NCI-H146 treated with DMSO at 0.1 percent for 48 hours (cell line): ENCODE results near the gene MMP25.

Experiments used
- DNase-seq: peaks from one replicate; lab custom pipeline; 2025; ENCODE audit not compliant: unreplicated experiment; lab: John Stamatoyannopoulos, UW

The MMP25 gene, protein sequence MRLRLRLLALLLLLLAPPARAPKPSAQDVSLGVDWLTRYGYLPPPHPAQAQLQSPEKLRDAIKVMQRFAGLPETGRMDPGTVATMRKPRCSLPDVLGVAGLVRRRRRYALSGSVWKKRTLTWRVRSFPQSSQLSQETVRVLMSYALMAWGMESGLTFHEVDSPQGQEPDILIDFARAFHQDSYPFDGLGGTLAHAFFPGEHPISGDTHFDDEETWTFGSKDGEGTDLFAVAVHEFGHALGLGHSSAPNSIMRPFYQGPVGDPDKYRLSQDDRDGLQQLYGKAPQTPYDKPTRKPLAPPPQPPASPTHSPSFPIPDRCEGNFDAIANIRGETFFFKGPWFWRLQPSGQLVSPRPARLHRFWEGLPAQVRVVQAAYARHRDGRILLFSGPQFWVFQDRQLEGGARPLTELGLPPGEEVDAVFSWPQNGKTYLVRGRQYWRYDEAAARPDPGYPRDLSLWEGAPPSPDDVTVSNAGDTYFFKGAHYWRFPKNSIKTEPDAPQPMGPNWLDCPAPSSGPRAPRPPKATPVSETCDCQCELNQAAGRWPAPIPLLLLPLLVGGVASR

DNA sequence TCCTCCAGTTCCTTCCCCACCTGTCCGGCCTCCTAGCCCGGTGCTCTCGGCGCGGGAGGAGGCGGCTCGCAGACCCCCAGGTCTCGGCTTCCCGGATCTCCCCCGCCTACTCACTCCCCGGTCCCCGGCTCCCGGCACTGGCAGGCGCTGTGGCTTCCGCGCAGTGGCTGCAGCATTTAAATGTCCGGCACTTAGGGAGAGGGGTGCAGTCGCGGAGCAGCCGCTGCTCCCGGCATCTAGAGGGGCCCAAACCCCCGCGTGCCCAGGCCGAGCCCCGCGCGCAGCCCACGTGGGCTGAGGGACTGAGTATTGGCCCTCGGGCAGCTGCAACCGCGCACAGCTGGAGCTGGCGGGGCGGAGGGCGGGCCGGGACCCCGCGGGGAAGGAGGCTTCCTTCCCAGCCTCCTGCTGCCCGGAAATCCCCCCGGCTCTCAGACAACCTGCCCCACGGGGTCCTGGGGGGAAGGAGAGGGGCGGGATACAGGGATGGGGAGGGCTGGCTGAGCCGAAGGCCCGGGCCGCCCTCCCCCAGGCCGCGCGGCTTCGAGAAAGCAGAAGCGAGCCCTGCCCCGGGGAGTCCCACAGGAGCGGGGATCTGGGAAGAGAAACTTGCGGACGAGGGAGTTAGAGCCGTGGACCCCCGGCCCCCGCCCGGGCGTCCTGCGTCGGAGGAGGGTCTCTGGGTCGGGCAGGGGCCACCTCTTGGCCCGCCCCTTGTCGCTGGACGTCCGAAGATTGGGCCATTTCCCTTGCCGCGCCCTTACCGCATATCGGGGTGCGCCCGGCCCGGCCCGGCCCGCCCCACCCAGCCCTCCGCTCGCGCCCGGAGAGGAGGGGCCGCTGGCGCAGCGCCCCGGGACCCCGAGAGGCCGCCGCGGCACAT, at the start of gene MMP25:
Gene MMP25 (plus strand): TSS at position 804 of the 883 bp plus-strand sequence. CDS start 357 bp downstream, outside the sequence.
- DNase-seq = no peak

DNA sequence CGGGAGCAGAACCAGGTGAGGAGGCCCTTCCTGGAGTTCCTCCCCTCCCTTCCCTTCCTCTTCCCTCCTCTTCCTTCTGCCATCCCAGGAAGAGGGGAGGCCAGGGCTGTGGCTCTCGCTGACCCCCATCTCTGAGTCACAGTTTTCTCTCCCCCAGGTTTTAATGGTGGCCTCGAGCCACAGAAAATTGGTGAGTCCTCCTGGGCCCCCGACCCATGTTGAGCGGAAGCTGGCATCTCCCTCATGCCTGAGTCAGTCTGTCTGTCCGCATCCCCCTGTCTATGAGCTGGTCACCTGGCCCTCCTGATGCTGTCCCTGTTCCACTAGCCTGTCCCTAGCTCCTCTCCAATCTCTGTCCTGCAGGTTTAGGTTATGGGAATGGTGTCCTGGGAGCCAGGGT, 46.4 kb upstream of the MMP25 start:
- no peak for DNase-seq

DNA sequence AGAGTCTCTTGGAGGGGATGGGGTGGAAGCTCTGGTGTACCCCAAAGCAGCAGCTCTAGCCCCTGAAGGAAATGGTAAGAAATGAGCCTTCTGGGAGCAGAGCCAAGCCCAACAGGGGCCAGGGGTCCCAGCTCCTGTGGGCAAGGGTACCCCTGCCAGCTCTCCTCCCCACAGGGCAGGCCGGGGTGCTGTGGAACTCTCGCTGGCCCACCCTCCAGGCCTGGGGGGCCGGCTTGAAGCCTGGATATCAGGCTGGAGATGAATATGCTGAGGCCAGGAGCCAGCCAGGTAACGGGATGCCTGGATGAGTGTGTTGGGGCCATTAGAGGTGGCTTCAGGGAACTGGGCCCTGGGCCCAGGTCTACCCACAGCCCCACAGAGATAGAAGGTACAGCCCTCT, 45.8 kb upstream of the MMP25 start:
- no peak for DNase-seq

DNA sequence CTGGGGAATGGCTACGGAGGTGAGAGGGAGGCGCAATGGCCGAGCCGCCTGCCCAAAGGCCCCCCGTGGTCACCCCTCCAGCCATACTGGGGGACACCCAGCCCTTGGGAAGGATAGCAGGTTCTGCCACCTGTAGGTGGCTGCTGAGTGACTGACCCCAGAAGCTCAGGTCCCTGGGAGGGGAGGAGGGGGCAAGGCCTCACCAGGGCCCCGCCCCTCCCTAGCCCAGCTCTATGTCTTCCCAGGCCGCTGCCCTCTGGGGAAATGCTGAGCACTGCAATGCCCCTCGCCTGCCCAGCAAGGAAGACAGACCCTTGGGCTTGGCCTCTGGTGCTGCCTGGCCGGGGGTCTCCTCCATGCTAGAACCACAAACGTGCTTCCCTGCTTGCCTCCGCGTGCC, 45.0 kb upstream of the MMP25 start:
- DNase-seq = no peak

DNA sequence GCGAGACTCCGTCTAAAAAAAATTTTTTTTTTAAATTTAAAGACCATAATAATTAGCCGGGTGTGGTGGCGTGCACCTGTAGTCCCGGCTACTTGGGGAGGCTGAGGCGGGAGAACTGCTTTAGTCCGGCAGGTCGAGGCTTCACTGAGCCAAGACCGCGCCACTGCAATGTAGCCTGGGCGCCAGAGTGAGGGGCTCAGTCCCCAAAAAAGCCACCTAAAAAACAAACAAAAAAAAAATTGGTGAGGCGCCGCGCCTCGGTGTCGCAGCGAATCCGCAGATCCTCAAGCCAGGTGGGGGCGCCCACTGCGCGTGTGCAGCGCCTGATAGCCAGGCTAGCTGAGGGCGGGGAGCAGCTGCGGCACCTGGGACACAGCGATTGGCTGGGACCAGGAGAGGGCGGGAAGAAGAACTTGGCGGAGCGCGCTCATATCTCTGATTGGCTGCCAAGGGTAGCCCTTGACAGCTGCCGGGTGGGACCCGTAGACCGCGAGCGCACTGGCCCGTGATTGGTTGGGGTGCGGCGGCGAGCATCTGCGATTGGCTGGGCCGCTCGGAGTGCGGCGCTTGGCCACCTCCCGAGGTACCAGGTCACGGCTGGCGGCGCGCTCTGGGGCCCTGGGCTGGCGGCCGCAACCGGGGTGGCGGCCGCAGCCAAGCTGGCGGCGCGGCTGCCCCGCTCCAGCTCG, 42.6 kb upstream of the MMP25 start:
- DNase-seq = peak; percentile 97

DNA sequence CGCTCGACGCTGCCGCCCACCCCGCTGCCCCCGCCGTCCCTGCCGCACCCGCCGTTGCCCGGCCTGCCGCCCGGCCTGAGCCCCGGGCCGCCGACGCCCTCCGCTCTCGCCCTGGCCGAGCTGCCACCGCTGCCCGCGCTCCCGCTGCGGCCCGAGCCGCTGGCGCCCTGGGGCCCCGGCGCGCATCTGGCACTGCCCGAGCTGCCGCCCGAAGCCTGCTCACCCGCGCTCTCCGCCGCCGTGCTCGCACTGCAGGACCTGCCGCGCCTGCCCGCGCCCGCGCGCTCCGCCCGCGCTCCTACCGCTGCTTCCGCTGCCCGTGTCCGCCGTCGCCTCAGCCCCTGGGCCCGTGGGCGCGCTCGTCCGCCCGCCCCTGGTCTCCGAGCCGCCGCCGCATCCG, 42.0 kb upstream of the MMP25 start:
- DNase-seq = peak; percentile 48

DNA sequence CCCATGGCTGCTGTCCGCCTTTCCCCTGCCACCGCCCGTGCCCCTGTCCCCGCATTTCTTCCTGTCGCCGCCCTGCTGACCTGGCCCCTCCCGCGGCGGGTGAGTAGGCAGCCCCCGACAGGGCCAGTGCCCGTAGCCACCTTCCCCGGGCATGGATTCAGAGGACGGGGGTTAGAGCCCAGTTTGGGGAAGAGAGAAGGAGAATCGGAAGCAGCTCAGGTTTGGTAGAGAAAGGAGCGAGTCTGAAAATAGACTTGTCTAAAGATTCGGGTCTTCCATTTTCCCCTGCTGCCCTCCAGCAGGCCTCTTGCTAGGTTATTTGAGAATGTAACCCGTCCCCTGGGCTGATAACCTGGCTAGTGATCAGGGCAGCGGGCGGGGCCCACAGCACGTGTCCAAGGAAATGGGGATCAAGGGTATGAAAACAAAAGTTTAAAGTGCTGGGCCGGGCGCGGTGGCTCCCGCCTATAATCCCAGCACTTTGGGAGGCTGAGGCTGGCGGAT, 41.5 kb upstream of the MMP25 start:
- peak; percentile 43 for DNase-seq

DNA sequence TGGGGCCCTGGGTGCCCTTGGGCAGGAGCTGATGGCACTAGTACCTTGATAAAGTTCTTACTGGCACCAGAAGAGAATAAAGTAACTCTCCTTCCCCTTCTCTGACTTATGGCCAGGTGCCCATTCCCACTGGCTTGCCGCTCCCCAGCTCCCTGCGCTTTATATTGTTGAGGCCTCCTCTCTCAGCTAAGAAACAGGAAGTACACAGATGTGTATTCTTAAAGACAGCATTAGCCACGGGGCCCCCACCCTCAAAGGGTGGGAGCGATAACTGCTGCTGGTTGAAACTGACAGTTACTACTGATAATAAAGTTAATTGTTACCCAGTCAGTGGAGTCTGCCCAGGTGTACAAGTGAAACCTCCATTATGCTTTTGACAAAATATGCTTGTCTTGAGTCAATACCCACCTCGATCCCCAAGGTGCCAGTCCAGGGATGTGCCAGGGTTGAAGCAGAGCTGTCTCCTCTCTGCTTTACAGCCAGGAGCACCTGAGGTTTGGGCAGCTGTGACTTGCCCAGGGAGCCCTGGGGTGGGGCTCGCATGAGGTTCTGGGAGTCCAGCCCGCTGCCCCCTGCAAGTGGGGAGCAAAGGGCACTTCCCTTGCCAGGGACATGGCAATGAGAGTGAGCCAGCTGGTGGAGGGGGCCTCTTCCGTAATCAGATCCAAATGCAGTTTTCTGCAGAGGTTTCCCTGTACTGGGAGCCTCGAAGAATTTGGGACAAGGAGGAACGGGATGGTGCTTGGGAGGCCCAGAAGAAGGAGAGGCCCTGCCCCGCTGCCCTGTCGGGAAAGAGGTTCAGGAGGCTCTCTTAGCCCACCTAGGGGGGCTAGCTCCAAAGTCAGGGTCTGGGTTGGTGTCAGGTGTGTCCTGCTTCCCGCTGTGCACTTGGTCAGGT, 39.1 kb upstream of the MMP25 start:
- DNase-seq = no peak

DNA sequence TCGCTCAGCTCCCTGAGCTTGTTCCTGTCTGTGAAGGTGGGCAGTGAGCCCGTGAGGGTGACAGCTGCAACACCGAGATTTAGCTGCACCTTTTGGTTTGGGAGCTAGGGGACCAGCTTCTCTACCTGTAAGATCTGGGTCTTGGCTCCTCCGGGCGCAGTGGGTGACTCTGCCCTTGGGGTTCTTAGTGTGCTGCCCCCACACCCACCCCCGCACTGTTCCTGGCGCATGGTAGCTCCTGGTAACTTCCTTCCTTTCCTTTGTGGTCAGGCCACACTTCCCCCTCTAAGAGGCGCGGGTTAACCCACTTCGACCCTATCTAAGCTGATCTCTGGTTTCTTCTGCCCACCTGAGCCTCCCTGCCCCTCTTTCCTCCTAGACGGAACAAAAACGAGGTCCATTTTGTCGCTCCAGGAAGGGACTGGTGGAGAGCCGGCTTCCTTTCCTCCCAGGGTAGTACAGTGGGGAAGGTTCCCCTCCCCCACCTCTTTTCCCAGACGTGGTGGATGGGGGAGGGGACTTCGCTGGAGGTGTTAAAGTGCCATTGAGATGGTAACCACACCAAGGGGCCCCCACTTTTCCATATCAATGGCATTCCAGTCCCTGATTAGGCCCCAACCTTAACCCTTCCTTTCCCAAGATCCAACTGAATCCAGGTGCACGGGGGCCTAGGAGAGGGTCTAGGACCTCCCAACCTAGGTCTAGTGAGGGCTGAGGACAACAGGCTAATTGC, 38.2 kb upstream of the MMP25 start:
- no peak for DNase-seq

DNA sequence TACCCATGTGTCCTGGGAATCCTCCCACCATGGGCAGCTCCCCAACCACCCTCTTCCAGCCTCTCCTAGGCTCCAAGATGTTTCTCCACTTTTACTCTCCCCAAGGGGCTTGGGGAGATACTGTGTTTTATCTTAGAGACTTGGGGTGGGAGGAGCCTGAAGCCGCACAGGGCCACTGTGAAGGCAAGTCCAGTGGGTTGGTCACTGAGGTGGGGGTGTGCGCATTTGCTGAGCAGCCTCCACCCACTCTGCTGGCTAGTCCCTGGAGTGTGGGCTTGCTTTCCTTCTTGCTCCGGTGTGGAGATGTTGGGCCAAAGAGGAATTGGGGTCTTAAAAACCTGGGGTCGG, 37.7 kb upstream of the MMP25 start:
- no peak for DNase-seq

DNA sequence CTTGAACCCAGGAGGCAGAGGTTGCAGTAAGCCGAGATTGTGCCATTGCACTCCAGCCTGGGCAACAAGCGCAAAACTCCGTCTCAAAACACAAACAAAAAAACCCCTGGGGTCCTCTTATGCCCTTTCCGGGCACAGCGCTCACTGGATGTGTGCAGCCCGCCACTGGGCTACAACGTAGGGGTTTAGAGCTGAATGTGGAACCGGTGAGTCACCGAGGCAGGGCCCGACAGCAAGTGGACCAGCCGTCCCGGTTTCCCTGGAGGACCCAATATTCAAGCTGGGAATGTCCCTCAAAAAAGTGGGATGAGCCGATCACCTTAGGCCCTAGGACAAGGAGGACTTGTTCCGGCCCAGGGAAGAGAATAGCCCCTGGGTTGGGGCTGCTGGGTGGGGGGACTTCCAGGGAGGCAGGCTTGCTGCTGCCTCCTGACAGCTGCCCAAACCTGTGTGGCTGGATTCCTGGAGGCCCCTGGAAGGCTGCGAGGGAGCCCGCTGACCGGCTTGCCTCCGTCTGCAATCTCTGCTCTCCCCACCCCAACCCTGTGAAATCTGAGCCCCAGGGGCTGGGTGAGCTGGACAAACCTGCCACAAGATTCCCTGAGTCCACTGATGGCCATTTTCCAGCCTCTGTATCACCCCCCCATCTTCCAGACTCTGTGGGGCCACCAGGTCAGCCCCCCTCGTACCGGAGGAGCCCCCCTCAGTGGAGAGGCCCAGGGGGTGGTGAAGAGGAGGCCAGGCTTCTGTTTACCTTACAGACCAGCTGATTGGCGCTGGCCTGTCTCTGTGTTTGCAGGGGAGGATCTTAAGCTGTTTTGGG, 36.6 kb upstream of the MMP25 start:
- DNase-seq = no peak

DNA sequence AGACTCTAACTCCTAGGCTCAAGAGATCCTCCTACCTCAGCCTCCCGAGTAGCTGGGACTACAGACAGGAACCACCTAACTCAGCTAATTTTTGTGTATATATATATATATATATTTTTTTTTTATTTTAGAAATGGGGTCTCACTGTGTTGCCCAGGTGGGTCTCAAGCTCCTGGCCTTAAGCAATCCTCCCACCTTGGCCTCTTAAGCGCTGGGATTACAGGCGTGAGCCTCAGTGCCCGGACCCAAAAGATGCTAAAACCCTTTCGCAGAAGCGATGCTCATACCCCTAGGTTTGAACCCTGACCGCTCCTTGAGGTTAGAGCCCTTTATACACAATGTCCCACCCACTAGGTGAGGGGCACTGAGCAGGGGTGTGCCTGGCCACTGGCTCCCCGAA, 35.9 kb upstream of the MMP25 start:
- DNase-seq = no peak

DNA sequence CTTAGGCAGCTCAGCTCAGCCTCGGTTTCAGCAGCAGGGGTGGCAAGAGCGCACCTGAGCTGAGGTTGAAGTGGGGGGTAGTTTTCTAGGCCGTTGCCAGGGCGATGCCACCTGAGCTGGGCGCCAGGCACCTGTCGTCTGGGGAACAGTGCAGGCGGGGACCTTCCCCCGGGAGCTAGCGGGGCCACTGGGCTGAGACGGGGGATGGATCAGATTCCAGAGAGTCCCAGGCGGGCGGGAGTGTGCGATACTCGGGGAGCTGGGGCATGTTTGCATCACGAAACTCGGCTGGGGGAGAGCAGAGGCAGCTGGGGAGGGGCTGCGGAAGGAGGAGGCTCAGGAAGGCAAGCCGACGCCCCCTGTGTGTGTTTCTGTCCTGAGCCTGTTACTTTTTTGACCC, 34.1 kb upstream of the MMP25 start:
- DNase-seq = peak; percentile 49

DNA sequence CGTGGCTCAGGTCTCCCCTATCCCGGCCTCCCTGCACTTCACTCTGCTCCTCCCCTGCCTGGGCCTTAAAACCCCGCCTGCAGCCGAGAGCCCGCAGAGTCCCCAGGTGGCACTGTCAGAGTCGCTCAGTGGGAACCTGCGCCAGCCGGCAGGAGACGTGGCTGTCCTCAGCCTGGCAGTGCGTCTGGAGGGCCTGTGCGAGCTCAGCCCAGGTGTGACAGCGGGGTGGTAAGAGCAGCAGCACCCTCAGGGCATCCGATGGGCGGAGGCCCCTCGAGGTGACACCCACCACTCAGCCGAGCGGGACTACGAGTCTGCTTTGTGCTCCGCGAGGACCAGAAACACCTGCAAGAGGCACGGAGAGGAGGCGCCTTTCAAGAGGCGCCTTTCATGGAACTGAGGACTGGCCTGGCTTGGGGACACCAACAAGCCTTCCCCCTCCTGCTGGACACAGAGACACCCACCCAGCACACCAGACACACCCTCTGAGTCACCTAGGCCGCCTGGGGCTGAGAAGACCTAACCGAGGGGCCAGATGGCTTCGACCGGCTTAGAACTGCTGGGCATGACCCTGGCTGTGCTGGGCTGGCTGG, 33.4 kb upstream of the MMP25 start, which contains the start of gene CLDN9:
Gene CLDN9 (plus strand): TSS at position 96 of the 593 bp plus-strand sequence. CDS start 440 bp downstream, at position 536.
- DNase-seq = peak; percentile 78

DNA sequence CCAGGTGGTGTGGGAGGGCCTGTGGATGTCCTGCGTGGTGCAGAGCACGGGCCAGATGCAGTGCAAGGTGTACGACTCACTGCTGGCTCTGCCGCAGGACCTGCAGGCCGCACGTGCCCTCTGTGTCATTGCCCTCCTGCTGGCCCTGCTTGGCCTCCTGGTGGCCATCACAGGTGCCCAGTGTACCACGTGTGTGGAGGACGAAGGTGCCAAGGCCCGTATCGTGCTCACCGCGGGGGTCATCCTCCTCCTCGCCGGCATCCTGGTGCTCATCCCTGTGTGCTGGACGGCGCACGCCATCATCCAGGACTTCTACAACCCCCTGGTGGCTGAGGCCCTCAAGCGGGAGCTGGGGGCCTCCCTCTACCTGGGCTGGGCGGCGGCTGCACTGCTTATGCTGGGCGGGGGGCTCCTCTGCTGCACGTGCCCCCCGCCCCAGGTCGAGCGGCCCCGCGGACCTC, 32.8 kb upstream of the MMP25 start:
- no peak for DNase-seq

DNA sequence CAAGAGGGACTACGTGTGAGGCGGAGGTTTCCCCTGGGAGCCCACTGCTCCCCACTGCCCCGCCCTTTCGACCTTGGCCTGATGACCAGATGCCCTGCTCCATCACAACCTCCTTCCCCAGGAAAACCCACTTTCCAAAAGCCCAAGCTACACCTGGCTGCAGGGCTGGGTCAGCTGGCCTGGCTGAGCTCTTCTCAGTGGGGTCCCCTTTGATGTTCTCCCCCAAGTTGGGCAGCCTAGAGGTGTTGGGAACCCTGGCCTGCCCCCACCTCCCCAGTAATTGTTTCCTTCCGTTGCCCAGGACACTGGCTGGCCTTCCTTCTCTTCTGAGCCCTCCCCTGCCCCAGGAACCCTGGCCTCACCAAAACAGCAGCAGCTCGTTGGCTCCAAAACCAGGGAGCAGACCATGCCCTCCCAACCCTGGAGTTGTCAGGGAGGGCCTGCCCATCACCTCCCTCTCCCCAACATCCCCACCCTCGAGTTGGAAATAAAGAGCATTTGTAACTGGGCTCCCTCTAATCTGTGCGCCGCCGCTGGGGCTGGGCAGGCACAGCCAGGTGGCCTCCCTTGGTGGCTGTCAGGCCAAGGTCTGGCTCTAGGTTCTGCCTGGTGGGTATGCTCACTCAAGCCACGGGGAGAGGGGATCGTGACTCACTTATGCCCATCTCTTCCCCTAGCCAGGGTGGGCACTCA, 32.2 kb upstream of the MMP25 start:
- DNase-seq = no peak

DNA sequence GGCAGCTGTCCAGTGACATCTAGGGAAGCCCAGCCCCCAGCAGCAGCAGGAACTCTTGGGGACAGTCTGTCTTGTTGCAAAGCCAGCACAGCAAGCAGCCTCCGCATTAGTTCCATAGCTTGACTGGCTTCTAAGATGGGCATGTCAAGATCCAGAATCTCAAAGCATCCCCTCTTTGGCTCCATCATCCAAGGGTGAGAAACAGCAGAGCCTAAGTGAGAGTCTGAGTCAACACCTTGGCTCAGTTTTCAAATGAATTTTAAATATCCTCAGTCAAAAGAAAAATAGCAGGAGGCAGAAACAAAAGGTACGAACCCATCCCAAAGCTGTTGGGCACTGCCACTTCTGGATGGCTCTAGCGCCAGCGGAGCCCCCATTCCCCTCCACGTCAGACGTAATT, 31.4 kb upstream of the MMP25 start:
- no peak for DNase-seq
